HUES64 (cell line): Measurements from ENCODE around the gene PHRF1.

Source experiments
- H3K27ac ChIP-seq: 2 replicates; pipeline ENCODE4 v1.7.0; 2013; ENCODE audit warnings: low read depth, low read length, inconsistent platforms
- H3K27me3 ChIP-seq: 2 replicates; pipeline ENCODE4 v1.6.1; 2013; ENCODE audit warnings: mild to moderate bottlenecking, low read length; ENCODE audit not compliant: insufficient read depth
- H3K36me3 ChIP-seq: 2 replicates; pipeline ENCODE4 v1.6.1; 2013; ENCODE audit warnings: mild to moderate bottlenecking, low read length; ENCODE audit not compliant: insufficient read depth
- H3K4me1 ChIP-seq: 2 replicates; pipeline ENCODE4 v1.6.1; 2013; ENCODE audit warnings: mild to moderate bottlenecking, low read length, moderate library complexity; ENCODE audit not compliant: insufficient read depth
- H3K4me3 ChIP-seq: 2 replicates; pipeline ENCODE4 v1.5.1; 2013; ENCODE audit warnings: mild to moderate bottlenecking, low read length, moderate library complexity
- H3K9ac ChIP-seq: 2 replicates; pipeline ENCODE4 v1.6.1; 2013; ENCODE audit warnings: mild to moderate bottlenecking, low read depth, low read length
- H3K9me3 ChIP-seq: 2 replicates; pipeline ENCODE4 v1.6.1; 2013; ENCODE audit warnings: low read depth, low read length; ENCODE audit not compliant: insufficient read depth
- WGBS: fragments of 150-250, 120-280 bp; methylation state at CpG from one replicate; pipeline ENCODE4 v1.1.7; 2013; ENCODE audit warnings: missing lambda C conversion rate; 5-methylcytosine and 5-hydroxymethylcytosine counted together

PHRF1 gene

GRCh38 chr11:579830-580601 lies 3.7 kb downstream of the PHRF1 start:
- Histone ChIP-seq H3K4me3 (no peak overlapping the region), H3K27ac (no peak overlapping the region), H3K27me3 (peaks cover 6% of the 10 kb centered on the region), H3K36me3 (peaks cover 31% of the 10 kb centered on the region), H3K9me3 (no peaks in the 10 kb centered on the region), H3K4me1 (no peaks in the 10 kb centered on the region; the same call in 1 of the 2 replicates), H3K9ac (peak overlapping the region; percentile 30; the same call in 1 of the 2 replicates)
- 91% methylated on average over 20 of the region's 20 CpGs for WGBS

- Histone ChIP-seq H3K4me1 (no peaks in the 10 kb centered on the region), H3K36me3 (peaks cover 35% of the 10 kb centered on the region), H3K27me3 (no peaks in the 10 kb centered on the region), H3K27ac (no peak overlapping the region), H3K4me3 (no peak overlapping the region), H3K9me3 (no peaks in the 10 kb centered on the region), H3K9ac (no peak overlapping the region)
- 97% methylated on average over 14 of the region's 14 CpGs for WGBS
Observed at GRCh38 chr11:581342-581741, 5.1 kb downstream of the PHRF1 start.

DNA sequence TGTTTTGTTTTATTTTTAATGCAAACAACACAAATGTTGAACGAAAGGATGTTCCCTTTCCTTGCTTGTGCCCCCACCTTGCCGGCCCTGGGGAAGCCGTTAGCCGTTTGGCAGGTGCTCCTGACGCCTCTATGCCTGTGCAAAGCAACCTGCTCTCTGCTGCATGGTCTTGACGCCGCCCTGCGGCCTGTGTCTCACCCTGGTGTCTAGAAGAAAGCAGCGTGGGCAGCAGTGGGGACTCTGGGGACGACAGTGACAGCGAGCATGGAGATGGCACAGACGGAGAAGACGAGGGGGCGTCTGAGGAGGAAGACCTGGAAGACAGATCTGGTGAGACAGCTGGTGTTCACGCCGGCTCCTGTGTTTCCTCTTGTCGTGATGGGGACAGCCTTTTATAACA lies 5.5 kb downstream of the PHRF1 start:
- H3K36me3 ChIP-seq, result peaks cover 39% of the 10 kb centered on the region
- no peaks in the 10 kb centered on the region for H3K4me1 ChIP-seq
- WGBS, result 95% methylated on average over 17 of the region's 17 CpGs
- no peak overlapping the region for H3K9ac ChIP-seq
- H3K9me3 ChIP-seq, result no peaks in the 10 kb centered on the region
- H3K4me3 ChIP-seq, result no peak overlapping the region
- no peak overlapping the region for H3K27ac ChIP-seq
- no peaks in the 10 kb centered on the region for H3K27me3 ChIP-seq

DNA sequence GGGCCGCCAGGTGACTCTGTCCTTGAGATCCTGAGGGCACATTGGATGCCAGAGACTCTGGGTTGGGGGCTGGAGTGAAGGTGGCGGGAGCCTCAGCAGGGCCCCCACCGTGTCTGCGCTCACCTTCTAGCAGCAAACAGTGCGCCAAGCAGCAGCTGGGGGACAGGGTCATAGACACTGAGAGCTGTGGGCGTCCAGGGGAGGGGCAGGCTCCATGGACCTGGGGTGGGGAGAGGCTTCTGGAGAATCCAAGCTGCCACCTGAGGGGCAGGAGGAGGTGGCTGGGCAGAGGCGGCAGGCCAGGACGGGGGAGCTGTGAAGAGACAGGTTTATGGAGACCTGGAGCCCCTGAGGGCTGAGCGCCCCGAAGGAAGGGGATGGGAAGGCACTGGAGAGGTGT lies 8.0 kb downstream of the PHRF1 start:
- H3K9me3 ChIP-seq, result no peaks in the 10 kb centered on the region
- no peak overlapping the region for H3K9ac ChIP-seq
- H3K4me3 ChIP-seq, result no peak overlapping the region
- H3K4me1 ChIP-seq, result no peaks in the 10 kb centered on the region
- no peak overlapping the region for H3K27ac ChIP-seq
- 94% methylated on average over 10 of the region's 10 CpGs for WGBS
- peaks cover 57% of the 10 kb centered on the region for H3K36me3 ChIP-seq
- no peaks in the 10 kb centered on the region for H3K27me3 ChIP-seq

- H3K36me3 ChIP-seq, result peaks cover 75% of the 10 kb centered on the region
- no peak overlapping the region for H3K27ac ChIP-seq
- no peak overlapping the region for H3K4me3 ChIP-seq
- 96% methylated on average over 32 of the region's 32 CpGs for WGBS
- no peak overlapping the region for H3K9ac ChIP-seq
- no peaks in the 10 kb centered on the region for H3K27me3 ChIP-seq
- H3K9me3 ChIP-seq, result no peaks in the 10 kb centered on the region
- H3K4me1 ChIP-seq, result no peaks in the 10 kb centered on the region
Observed at GRCh38 chr11:586376-587316, 10.4 kb downstream of the PHRF1 start.

DNA sequence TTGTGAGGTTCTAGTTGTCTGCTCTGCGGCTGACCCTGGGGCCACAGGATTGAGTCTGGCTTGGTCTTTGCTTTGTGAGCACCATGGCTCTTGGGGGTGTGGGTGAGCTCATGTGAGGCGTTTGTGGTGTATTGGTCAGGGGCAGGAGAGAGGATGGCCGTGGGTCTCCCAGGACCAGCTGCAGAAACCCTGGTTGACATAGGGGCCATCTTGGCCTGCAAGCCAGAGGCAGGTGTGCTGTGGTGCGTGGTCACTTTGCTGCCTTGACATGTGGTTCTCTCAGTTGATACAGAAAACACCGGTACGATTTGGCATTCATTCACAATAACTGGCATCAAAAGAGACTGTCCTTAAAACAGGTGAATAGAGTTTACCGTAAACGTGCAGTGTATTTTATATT lies 11.3 kb downstream of the PHRF1 start:
- Histone ChIP-seq H3K27me3 (no peaks in the 10 kb centered on the region), H3K9me3 (no peaks in the 10 kb centered on the region), H3K4me3 (no peak overlapping the region), H3K9ac (no peak overlapping the region), H3K4me1 (no peaks in the 10 kb centered on the region), H3K27ac (no peak overlapping the region), H3K36me3 (peaks cover 75% of the 10 kb centered on the region)
- WGBS, result 95% methylated on average over 7 of the region's 8 CpGs

- no peak overlapping the region for H3K4me3 ChIP-seq
- no peaks in the 10 kb centered on the region for H3K27me3 ChIP-seq
- H3K27ac ChIP-seq, result no peak overlapping the region
- peaks cover 75% of the 10 kb centered on the region for H3K36me3 ChIP-seq
- whole genome bisulfite sequencing, result 95% methylated on average over 6 of the region's 6 CpGs
- H3K4me1 ChIP-seq, result no peaks in the 10 kb centered on the region
- no peaks in the 10 kb centered on the region for H3K9me3 ChIP-seq
- no peak overlapping the region for H3K9ac ChIP-seq
Observed at GRCh38 chr11:587978-588380, 11.7 kb downstream of the PHRF1 start.

DNA sequence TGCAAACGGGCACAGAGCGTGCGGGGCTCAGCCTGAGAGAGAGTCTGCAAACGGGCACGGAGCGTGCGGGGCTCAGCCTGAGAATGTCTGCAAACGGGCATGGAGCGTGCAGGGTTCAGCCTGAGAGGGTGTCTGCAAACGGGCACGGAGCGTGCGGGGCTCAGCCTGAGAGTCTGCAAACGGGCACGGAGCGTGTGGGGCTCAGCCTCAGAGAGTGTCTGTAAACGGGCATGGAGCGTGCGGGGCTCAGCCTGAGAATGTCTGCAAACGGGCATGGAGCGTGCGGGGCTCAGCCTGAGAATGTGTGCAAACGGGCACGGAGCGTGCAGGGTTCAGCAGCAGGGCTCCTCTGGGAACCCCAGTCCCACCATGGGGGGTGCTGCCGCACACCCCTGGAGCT lies 13.5 kb downstream of the PHRF1 start:
- H3K4me3 ChIP-seq, result no peak overlapping the region
- no peak overlapping the region for H3K9ac ChIP-seq
- 95% methylated on average over 26 of the region's 26 CpGs for WGBS
- H3K27me3 ChIP-seq, result no peaks in the 10 kb centered on the region
- no peaks in the 10 kb centered on the region for H3K4me1 ChIP-seq
- H3K36me3 ChIP-seq, result peaks cover 83% of the 10 kb centered on the region
- no peak overlapping the region for H3K27ac ChIP-seq
- no peaks in the 10 kb centered on the region for H3K9me3 ChIP-seq

- Histone ChIP-seq H3K27me3 (no peaks in the 10 kb centered on the region), H3K27ac (no peak overlapping the region), H3K9me3 (no peaks in the 10 kb centered on the region), H3K4me1 (no peaks in the 10 kb centered on the region), H3K9ac (no peak overlapping the region), H3K36me3 (peaks cover 94% of the 10 kb centered on the region), H3K4me3 (no peak overlapping the region)
- WGBS, result 91% methylated on average over 11 of the region's 11 CpGs
Observed at GRCh38 chr11:590997-591396, 14.7 kb downstream of the PHRF1 start.

DNA sequence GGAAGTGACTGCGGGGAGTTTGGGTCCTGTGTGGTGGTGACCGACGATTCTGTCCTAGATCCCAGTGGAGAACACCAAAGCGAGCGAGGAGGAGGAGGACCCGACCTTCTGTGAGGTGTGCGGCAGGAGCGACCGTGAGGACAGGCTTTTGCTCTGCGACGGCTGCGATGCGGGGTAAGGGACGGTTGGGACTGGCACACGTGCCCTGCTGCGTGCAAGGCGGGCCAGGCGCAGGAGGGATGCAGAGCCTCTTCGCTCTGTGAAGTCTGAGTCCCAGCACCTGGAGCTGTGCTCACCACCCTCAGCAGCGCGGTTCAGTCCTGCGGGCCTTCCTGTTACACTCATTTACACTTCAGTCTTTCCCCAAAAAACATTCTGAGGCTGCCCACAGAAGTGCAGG lies 16.2 kb downstream of the PHRF1 start:
- 96% methylated on average over 22 of the region's 22 CpGs for WGBS
- Histone ChIP-seq H3K27me3 (no peaks in the 10 kb centered on the region), H3K36me3 (peaks cover 93% of the 10 kb centered on the region)

GRCh38 chr11:592918-593317 lies 16.6 kb downstream of the PHRF1 start:
- Histone ChIP-seq H3K36me3 (peaks cover 93% of the 10 kb centered on the region), H3K27me3 (no peaks in the 10 kb centered on the region), H3K9me3 (no peaks in the 10 kb centered on the region), H3K4me3 (no peak overlapping the region), H3K4me1 (no peaks in the 10 kb centered on the region), H3K27ac (no peak overlapping the region), H3K9ac (no peak overlapping the region)
- 96% methylated on average over 10 of the region's 10 CpGs for WGBS

More for the DNA sequence above, 16.2 kb downstream of the PHRF1 start:
- Histone ChIP-seq H3K9ac (no peak overlapping the region), H3K9me3 (no peaks in the 10 kb centered on the region), H3K4me1 (no peaks in the 10 kb centered on the region), H3K4me3 (no peak overlapping the region), H3K27ac (no peak overlapping the region)
